ENCODE measurements around the gene EDEM2. TPM values are rescaled to one million over a fixed set of nuclear protein-coding genes. Genes with fewer than 3 reads are reported as not detected.
A peak's percentile ranks its signal among the peaks of the same experiment; 100 is the strongest.

The EDEM2 gene
- total and polyA plus RNA-seq, 2 of the 4 experiments (the other 2 are of a cell fraction): 19.0 to 27.4 TPM

GRCh38 chr20:35134880-35135279, 12.3 kb downstream of the EDEM2 start:
- no peak overlapping the region for H4K8ac ChIP-seq (ENCODE audit: low read depth in 2 of 2, low read length in 2 of 2)
- H3K9me3 ChIP-seq (ENCODE audit: control insufficient read depth, insufficient read depth, low read length): no peaks in the 10 kb centered on the region
- H3K79me1 ChIP-seq (ENCODE audit: low read depth in 1 of 2, low read length in 2 of 2): peaks cover 0 to 12% of the 10 kb centered on the region in 2 experiments; a peak in 2 of 4 replicates
- H3K36me3 ChIP-seq (ENCODE audit: control insufficient read depth, insufficient read depth, low read length): peaks cover 35% of the 10 kb centered on the region
- ChIA-PET POLR2A (ENCODE audit: unreplicated experiment) (no interaction called here), CTCF (interaction anchor here (1.4 kb wide), 1 partner anchor 10 kb away, joined by 3 read pairs; no protein-coding TSS in a partner anchor)
- H3K4me1 ChIP-seq (ENCODE audit: control insufficient read depth, insufficient read depth, low read length): peaks cover 2% of the 10 kb centered on the region; the same call in 1 of the 2 replicates
- no peak overlapping the region for H2BK5ac ChIP-seq (ENCODE audit: low read depth, low read length, poor library complexity, severe bottlenecking)
- no peak overlapping the region for H3K4me2 ChIP-seq (ENCODE audit: low read depth, low read length)
- WGBS, 2 experiments (ENCODE audit: extremely low coverage in 2 of 2, insufficient read length in 1 of 2): no CpG with 5 or more reads among the region's 6 CpGs
- H2AK5ac ChIP-seq (ENCODE audit: low read depth, low read length): peak overlapping the region; percentile 51
- in situ Hi-C loops (cut with MboI; ENCODE audit: low sequenced_read_pairs): loop anchor here (25.0 kb wide), 1 partner anchor 302 kb away; the partner anchor contains the start of gene GDF5
- no peak overlapping the region for H3K4me3 ChIP-seq (ENCODE audit: insufficient read depth, low read depth, low read length)
- H3K56ac ChIP-seq (ENCODE audit: extremely low read depth, insufficient read depth, low read length): no peak overlapping the region
- no peak for ATAC-seq (ENCODE audit: low read depth)
- H2BK20ac ChIP-seq (ENCODE audit: low read depth, low read length): no peak overlapping the region
- H2BK120ac ChIP-seq (ENCODE audit: low read depth, low read length): no peak overlapping the region
- peak overlapping the region; percentile 32 for H2AFZ ChIP-seq (replicated peaks; ENCODE audit: low read length, poor library complexity)
- H3K27me3 ChIP-seq (ENCODE audit: control insufficient read depth, insufficient read depth, low read length): no peaks in the 10 kb centered on the region
- TF ChIP-seq ELK1 (IDR thresholded peaks at IDR 0.05; ENCODE audit: borderline replicate concordance, low read depth, low read length): no peak
- TF ChIP-seq CHD1 (IDR thresholded peaks at IDR 0.05; ENCODE audit: low read depth, low read length): no peak
- no peak for TF ChIP-seq MXI1 (IDR thresholded peaks at IDR 0.05; ENCODE audit: borderline replicate concordance, low read depth, low read length)
- TF ChIP-seq USF2 (IDR thresholded peaks at IDR 0.05; ENCODE audit: low read depth, low read length): no peak
- TF ChIP-seq RFX5 (IDR thresholded peaks at IDR 0.05; ENCODE audit: low read depth, low read length): no peak
- TF ChIP-seq CEBPB (IDR thresholded peaks at IDR 0.05; ENCODE audit: low read depth, low read length): no peak
- no peak for TF ChIP-seq NFE2L2 (IDR thresholded peaks at IDR 0.05; ENCODE audit: low read depth, low read length)
- TF ChIP-seq MAFK (IDR thresholded peaks at IDR 0.05; ENCODE audit: low read depth, low read length): no peak
- no peak for TF ChIP-seq BHLHE40 (IDR thresholded peaks at IDR 0.05; ENCODE audit: low read depth, low read length)
- TF ChIP-seq RCOR1 (IDR thresholded peaks at IDR 0.05; ENCODE audit: insufficient replicate concordance, low read length): no peak
- TF ChIP-seq RAD21 (IDR thresholded peaks at IDR 0.05; ENCODE audit: low read length): no peak
- no peak for TF ChIP-seq FOS (IDR thresholded peaks at IDR 0.05; ENCODE audit: low read depth, low read length)
- TF ChIP-seq POLR2A (IDR thresholded peaks at IDR 0.05; ENCODE audit: low read depth, low read length): no peak
- no peak for TF ChIP-seq CTCF (conservative IDR thresholded peaks at IDR 0.05; ENCODE audit: low read depth, low read length)
- no peak for TF ChIP-seq SMC3 (IDR thresholded peaks at IDR 0.05; ENCODE audit: low read depth, low read length)
- TF ChIP-seq MAZ (IDR thresholded peaks at IDR 0.05; ENCODE audit: borderline replicate concordance, low read depth, low read length): no peak
- intact Hi-C loops (cut with micrococcal nuclease): no loop called here
- no peak for DNase-seq
- 0 out of 2 replicates have a peak overlapping the region, but pooled peaks have one; percentile 17 for H3K4ac ChIP-seq (ENCODE audit: low read depth, low read length)
- H3K23ac ChIP-seq (ENCODE audit: low read depth, low read length): no peak overlapping the region
- H3K18ac ChIP-seq (ENCODE audit: low read depth, low read length): no peak overlapping the region
- H4K20me1 ChIP-seq (ENCODE audit: insufficient read depth, low read length): no peaks in the 10 kb centered on the region
- H3K27ac ChIP-seq (ENCODE audit: insufficient read depth, low read length): no peak overlapping the region
- dilution Hi-C loops (cut with HindIII; ENCODE audit: low sequenced_read_pairs, unreplicated experiment): no loop called here
- no peak overlapping the region; the same call in 1 of the 2 replicates for H3K14ac ChIP-seq (replicated peaks; ENCODE audit: low read depth, low read length)
- peak overlapping the region; percentile 44; the same call in 1 of the 3 replicates for H2BK15ac ChIP-seq (ENCODE audit: low read depth, low read length)
- BruUV-seq (replicated peaks): no TSS peak
- H3K9ac ChIP-seq (ENCODE audit: low read depth, low read length): no peak overlapping the region
- no peak overlapping the region for H4K91ac ChIP-seq (ENCODE audit: insufficient read depth, low read depth, low read length)
- no peak overlapping the region for H4K5ac ChIP-seq (ENCODE audit: low read depth, low read length)
- H2AK9ac ChIP-seq (replicated peaks; ENCODE audit: low read depth, low read length, poor library complexity): no peak overlapping the region
- peaks cover 14% of the 10 kb centered on the region for H3K9me1 ChIP-seq (ENCODE audit: insufficient read depth, low read length)

Data from IMR-90 (cell line).